ENCODE measurements around the gene CCDC170.
A peak's percentile ranks its signal among the peaks of the same experiment; 100 is the strongest.
"Not testable (repeated sequence)": the region's sequence is repeated elsewhere in the genome, so short reads cannot be mapped to it uniquely, and the experiment has no call there.

The CCDC170 gene

DNA sequence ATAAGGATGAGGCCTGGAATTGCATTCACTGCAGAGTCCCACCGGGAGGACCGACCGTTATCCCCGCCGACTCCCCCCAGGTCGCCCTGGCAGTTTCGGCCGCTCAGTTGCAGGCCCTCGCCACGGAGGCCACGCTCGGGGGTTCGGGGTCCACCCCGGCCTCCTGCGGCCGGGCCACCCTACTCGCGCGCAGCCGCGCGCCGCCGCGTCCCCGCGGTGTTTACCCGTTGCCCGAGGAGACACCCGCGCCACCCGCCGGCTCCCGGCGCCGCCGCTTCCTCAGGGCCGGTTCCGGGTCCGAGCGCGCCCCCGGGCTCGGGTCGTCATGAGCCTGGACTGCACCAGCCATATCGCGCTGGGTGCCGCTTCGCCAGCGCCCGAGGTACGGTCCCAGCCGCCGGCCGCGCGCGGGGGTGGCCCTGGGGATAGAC lies at the start of gene CCDC170:
TSS of gene CCDC170 (plus strand) at position 214 of the 431 bp plus-strand sequence. CDS start at position 326, 112 bp downstream.
- peak; percentile 26 for DNase-seq

GRCh38 chr6:151445482-151445881 lies 48.3 kb upstream of the CCDC170 start:
- DNase-seq = no peak

GRCh38 chr6:151447237-151447636 lies 46.6 kb upstream of the CCDC170 start:
- no peak for DNase-seq

DNA sequence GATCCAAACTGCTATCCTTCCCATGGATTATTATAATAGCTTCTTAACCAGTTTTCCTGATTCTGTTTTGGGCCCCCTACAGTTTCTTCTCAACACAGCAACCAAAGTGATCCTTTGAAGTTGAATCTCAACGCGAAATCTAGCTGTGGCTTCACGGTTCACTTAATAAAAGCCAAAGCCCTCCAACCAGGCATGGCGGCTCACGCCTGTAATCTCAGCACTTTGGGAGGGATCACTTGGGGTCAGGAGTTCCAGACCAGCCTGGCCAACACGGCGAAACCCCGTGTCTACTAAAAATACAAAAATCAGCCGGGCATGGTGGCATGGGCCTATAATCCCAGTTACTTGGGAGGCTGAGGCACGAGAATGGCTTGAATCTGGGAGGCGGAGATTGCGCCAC lies 45.2 kb upstream of the CCDC170 start:
- DNase-seq = no peak

GRCh38 chr6:151450928-151451327 lies 42.9 kb upstream of the CCDC170 start:
- not testable (repeated sequence) for DNase-seq

GRCh38 chr6:151451417-151451949 lies 42.3 kb upstream of the CCDC170 start:
- DNase-seq = no peak

DNA sequence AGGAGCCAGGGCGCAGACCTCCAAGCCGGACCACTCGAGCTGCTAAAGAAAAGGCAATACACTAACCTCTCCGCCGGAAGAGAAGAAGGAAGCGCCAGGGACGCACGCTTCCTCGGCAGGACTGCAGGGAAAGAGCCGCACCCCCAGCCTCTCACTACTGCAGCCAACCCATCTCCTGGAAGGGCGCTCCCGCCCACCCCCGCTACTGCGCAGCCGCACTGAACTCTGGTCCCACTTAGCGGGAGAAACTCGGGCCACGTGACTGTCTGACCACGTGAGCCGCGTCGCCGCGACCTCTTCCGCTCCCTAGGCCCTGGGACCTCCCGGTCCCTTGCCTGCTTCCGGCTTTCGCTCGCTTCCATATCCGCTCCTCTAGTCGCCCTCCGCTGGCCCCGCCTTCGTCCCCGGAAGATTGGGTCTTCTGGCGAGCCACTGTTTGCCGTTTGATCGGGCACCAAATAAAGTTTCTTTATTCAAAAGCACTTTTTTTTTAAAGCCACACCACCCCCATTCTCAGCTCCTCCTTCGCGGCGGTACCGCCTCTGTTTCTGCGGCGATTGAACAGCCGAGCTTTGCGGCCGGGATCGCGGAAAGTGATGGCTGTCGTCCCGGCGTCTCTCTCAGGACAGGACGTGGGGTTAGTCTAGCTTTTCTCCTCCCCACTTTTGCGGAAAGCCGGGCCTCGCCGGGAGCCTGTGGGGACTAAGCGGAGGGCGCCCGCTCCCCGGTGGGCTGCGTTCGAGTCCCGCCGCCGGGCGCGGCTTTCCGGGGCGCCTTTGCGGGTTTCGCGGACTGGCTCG lies 41.7 kb upstream of the CCDC170 start, which contains the start of gene RMND1:
TSS of gene RMND1 (minus strand) at position 177 of the 800 bp plus-strand sequence. CDS start 6,315 bp downstream, outside the sequence.
- peak; percentile 100 for DNase-seq

- no peak for DNase-seq
Measured at GRCh38 chr6:151452750-151453427, 40.9 kb upstream of the CCDC170 start.

GRCh38 chr6:151455751-151456398 lies 37.9 kb upstream of the CCDC170 start:
- not testable (repeated sequence) for DNase-seq

DNA sequence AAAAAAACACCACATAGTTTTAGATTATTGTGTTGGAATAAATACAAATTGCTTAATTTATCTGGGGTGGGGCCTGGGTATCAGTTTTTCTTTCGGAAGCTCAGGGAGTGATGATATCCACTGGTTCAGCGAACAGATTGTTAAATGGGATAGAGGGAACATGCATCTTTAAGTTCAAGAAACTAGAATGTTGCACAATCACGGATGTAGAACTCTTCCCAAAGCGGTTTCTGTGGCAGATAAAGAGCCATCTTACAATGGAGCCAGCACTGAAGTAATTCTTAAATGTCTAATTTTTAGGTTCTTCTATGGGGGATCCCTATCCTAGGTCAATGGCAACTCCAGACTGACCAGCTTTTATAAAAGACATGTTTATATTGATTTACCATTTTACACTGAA lies 32.1 kb upstream of the CCDC170 start:
- DNase-seq = no peak

DNA sequence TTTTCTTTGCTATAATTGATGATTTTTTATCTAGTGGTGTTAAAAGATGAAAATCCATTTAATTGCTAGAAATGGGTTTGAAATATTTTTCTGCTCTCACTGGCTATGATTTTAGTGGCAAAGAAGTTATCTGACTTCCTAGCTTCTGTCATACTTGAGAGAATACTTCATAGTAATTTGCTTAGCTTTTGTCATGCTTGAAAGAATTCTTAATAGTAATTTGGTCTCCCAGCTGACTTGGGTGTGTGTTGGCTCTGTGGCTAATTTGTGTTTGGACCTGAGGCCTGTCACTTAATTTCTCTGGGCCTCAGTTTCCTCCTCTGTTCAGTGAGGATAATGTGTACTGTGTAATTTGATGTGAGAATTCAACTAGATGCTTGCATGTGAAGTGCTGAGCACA lies 29.1 kb upstream of the CCDC170 start:
- no peak for DNase-seq

GRCh38 chr6:151475653-151476523 lies 17.9 kb upstream of the CCDC170 start:
- peak; percentile 59 for DNase-seq

- DNase-seq = no peak
Measured at GRCh38 chr6:151477726-151478125, 16.1 kb upstream of the CCDC170 start.

DNA sequence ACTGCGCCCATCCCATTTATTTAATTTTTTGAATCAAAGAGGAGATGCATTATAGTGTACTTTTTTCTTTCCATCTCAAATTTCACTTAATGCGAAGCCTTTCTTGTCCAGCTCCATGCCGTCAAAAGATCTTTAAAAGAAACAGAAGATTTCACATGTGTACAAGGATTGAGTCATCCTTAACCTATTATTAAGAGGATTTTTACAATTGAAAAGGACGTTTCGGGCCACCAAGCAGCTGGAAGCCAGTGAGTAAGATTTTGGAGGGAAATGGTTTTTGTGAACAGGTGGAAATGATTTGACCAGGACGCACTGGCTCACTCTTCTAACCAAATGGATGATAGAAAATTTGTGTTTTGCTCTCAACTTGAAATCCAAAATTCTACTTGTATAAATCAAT lies 15.1 kb upstream of the CCDC170 start:
- DNase-seq = no peak

GRCh38 chr6:151481786-151482185 lies 12.0 kb upstream of the CCDC170 start:
- no peak for DNase-seq

DNA sequence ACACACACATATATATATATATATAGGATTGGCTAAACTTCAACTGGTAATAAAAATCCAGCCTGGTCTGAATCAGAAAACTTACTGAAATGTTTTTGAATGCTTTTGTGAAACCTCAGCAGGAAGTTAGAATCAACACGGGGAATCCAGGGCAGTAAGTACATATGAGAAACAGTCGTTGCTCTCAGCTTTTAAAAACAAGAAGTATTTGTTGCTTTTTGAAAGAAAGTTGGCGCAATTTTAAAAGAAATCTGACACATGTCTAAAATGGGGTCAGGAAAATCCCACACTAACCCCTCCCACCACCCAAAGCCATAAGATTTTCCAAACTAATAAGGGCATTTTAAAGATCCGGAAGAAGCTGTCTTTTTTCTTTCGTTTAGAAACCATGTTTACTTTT lies 11.5 kb upstream of the CCDC170 start:
- no peak for DNase-seq

GRCh38 chr6:151483994-151484393 lies 9.8 kb upstream of the CCDC170 start:
- no peak for DNase-seq

DNA sequence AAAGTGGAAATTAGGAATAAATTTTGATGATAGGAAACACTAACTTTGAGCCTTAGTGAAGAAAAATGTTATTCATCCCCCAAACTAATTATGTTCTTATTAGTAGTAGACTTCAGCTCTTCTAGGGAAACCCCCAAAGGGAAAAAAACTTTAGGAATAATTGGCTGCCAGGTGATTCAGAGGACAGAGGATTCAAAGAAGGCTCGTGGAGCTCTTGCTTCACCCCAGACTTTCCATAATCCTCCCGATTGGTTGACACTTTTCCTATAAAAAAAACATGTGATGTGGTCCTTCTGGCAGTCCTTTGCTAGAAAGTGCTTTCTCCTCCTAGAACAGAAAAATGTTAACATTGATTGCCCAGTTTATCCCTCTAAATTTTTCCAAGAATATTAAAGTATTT lies 5.6 kb upstream of the CCDC170 start:
- no peak for DNase-seq

GRCh38 chr6:151490996-151491395 lies 2.8 kb upstream of the CCDC170 start:
- DNase-seq = no peak

DNA sequence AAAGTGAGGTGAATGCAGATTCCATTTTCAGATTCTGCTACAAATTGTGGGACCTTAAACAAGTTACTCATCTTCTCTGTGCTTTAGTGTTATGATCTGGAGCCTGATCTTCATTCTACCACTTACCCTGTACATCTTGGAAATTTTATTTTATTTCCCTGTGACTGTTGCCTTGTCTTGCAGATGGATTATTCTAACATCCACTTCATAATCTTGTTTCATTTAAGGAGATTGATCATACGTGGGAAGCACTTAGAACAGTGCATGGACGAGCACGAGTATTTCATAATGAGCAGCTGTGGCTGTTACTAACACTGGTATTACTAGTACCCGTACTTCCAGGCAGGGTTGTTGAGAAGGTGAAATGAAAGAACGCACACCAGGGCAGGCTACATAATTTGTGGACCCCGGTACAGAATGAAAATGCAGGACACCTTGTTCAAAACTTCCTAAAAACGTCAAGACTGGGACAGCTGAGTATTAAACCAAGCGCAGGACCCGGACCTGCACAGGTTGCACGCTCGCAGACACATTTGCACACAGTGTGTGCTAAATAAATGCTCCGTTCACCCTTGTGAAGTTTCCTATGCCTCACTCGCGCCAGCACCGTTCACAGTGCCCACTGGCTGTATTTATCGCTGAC lies 535 bp upstream of the CCDC170 start:
- DNase-seq = no peak

DNA sequence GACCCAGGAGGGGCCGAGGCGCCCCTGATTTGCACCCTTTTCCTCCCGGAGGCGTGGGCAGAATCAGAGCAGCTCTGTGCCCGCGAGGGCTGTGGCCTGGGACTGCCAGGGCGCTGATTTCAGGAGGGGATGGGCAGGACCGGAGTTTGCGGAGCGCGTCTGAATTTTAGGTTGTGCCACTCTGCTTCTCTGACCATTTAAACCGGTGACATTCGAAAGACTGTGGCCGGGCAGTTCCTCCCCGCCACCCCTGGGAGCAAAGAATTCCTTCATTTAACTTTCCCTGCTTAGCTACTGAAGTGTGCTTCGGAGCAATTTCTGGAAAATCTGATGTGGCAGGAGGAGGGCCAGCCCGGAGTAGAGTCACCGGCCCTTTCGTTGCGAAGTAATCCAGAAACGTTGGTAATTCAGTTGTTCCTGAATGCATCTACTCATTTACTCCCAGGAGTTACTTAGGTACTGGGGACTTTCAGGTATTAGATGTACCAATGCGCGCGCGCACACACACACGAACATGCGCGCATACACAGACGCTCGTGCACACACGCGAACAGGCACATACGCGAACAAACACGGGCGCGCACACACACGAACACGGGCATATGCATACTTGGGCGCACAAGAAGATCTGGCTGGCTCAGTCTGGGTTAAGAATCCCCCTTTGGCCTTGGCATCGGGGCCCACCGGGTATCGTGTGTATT lies 568 bp downstream of the CCDC170 start:
- DNase-seq = peak; percentile 52

All from activated CD4-positive, alpha-beta T cell treated with anti-CD3 and anti-CD28 coated beads for 48 hours (primary cell).